Esophagus muscularis mucosa (tissue), 4 donors: ENCODE results near the gene PANX2. TPM values are rescaled to one million over a fixed set of nuclear protein-coding genes. Genes with fewer than 3 reads are reported as not detected.
A peak's percentile ranks its signal among the peaks of the same experiment; 100 is the strongest.

ENCODE experiments used
- DNase-seq: peaks from one replicate; pipeline ENCODE4 v3.0.0-alpha.2; 2017; ENCODE audit errors: extremely low spot score
- H3K27ac ChIP-seq, 4 donors: fragments of 200-600 bp; sonication (generic); replicated peaks in 1 of 4; 1 replicate in 3 of 4; 2 replicates in 1 of 4; pipeline ENCODE4 v1.5.1; 2016 to 2019; ENCODE audit warnings: mild to moderate bottlenecking in 1 of 4
- H3K27me3 ChIP-seq, 4 donors: fragments of 200-600 bp; sonication (generic); one replicate each; pipeline versions ENCODE4 v1.5.1 to v1.6.0; 2016 to 2019
- H3K36me3 ChIP-seq, 4 donors: fragments of 200-600 bp; sonication (generic); one replicate each; pipeline ENCODE4 v1.5.1; 2016 to 2019
- H3K4me1 ChIP-seq, 4 donors: fragments of 200-600 bp; sonication (generic); one replicate each; pipeline ENCODE4 v1.5.1; 2016 to 2019
- H3K4me3 ChIP-seq, 4 donors: fragments of 200-600 bp; sonication (generic); 1 replicate in 2 of 4; 2 replicates in 2 of 4; pipeline ENCODE4 v1.5.1; 2016 to 2019; ENCODE audit warnings: mild to moderate bottlenecking in 4 of 4, moderate library complexity in 1 of 4
- H3K9me3 ChIP-seq, 4 donors: fragments of 200-600 bp; sonication (generic); 1 replicate in 3 of 4; 2 replicates in 1 of 4; pipeline ENCODE4 v1.5.1; 2016 to 2019
- EP300 ChIP-seq: sonication (generic); formaldehyde crosslinking; IDR thresholded peaks from one replicate; pipeline ENCODE4 v1.6.1; 2017; ENCODE audit warnings: antibody characterized with exemption
- POLR2A ChIP-seq: fragments of 450-650 bp; IDR thresholded peaks from one replicate; pipeline ENCODE4 v1.6.1; 2017; ENCODE audit warnings: antibody characterized with exemption, moderate library complexity, mild to moderate bottlenecking, low read depth
- POLR2AphosphoS5 ChIP-seq, 2 donors: sonication (generic); formaldehyde crosslinking; IDR thresholded peaks; one replicate each; pipeline ENCODE4 v1.6.1; 2017; ENCODE audit warnings: antibody characterized with exemption in 2 of 2
- WGBS: methylation state at CpG from one replicate; pipeline ENCODE4 v1.1.5; 2018; 5-methylcytosine and 5-hydroxymethylcytosine counted together
- intact Hi-C: fragments of 100-400 bp; cut with DNase I; formaldehyde crosslinking; loops from one replicate; pipeline ENCODE4 v1.15.1; 2023
- total RNA-seq, 4 donors: library from RNA; depleted of rRNA; stranded (reverse); fragments of >200 nt; gene quantifications; one replicate each; pipeline versions ENCODE4 v1.1.0 to v1.2.1, GENCODE V29; 2016
- TF ChIP-seq, protein P1 (sequence below), 3 experiments: fragments of 200-600 bp in 2 of 3; fragments of 450-650 bp in 1 of 3; sonication (generic) in 2 of 3; IDR thresholded peaks; one replicate each; pipeline ENCODE4 v1.5.1; 2017 to 2019; ENCODE audit warnings: antibody characterized with exemption in 3 of 3, mild to moderate bottlenecking in 2 of 3, moderate library complexity in 1 of 3

PANX2 gene
- total RNA-seq, 4 donors from 2014 or later, result 0.33 to 1.0 (median 0.56) TPM

- peaks cover 11 to 20% (median 18%) of the 10 kb centered on the region in 4 donors for H3K4me1 ChIP-seq
- H3K27ac ChIP-seq, result no peak overlapping the region
- DNase-seq, result no peak
- intact Hi-C loops, result no loop called here
- WGBS, result 77% methylated on average over 9 of the region's 15 CpGs
- TF ChIP-seq POLR2A (no peak), POLR2AphosphoS5 (IDR thresholded peaks at IDR 0.05) (no peak), EP300 (no peak)
- TF ChIP-seq, protein P1, sequence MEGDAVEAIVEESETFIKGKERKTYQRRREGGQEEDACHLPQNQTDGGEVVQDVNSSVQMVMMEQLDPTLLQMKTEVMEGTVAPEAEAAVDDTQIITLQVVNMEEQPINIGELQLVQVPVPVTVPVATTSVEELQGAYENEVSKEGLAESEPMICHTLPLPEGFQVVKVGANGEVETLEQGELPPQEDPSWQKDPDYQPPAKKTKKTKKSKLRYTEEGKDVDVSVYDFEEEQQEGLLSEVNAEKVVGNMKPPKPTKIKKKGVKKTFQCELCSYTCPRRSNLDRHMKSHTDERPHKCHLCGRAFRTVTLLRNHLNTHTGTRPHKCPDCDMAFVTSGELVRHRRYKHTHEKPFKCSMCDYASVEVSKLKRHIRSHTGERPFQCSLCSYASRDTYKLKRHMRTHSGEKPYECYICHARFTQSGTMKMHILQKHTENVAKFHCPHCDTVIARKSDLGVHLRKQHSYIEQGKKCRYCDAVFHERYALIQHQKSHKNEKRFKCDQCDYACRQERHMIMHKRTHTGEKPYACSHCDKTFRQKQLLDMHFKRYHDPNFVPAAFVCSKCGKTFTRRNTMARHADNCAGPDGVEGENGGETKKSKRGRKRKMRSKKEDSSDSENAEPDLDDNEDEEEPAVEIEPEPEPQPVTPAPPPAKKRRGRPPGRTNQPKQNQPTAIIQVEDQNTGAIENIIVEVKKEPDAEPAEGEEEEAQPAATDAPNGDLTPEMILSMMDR (IDR thresholded peaks at IDR 0.05), result no peak
- no peaks in the 10 kb centered on the region for H3K36me3 ChIP-seq
- peak overlapping the region in 2 of 4 donors; percentile 56 to 64 for H3K4me3 ChIP-seq
- no peaks in the 10 kb centered on the region for H3K9me3 ChIP-seq
- H3K27me3 ChIP-seq, result peaks cover 3 to 72% (median 9%) of the 10 kb centered on the region in 4 donors
Measured at GRCh38 chr22:50171319-50171964, 911 bp downstream of the PANX2 start.

- TF ChIP-seq POLR2AphosphoS5 (IDR thresholded peaks at IDR 0.05), result no peak
- no peak for TF ChIP-seq EP300
Measured at GRCh38 chr22:50171965-50172421, 1.5 kb downstream of the PANX2 start.

DNA sequence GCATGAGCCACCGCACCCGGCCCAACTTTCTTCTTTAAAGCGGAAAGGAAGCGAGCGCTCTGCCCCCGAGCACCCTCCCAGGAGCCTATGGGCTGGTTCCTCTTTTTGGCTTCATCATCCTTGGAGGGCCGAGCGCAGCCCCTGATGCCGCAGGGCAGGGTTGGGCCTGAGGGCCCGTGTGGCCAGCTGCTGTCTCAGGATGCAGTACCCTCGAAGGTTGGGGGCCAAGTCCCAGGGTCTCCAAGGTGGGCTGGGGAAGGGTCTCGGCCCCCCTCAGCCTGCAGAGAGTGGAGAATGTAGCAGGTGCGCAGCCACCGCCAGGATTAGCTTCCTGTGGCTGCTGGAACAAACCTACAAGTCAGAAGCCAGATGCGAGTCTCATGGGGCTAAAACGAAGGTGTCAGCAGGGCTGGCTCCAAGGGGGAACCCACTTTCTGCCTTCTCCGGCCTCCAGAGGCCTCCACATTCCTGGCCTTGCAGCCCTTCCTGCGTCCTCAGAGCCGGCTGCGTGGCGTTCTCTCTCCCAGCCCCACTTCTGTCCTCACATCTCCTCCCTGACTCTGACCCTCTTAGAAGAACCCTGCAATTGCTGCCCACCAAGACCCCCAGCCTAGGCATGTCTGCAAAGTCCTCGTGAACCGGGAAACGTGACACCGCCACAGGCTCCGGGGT is 2.9 kb downstream of the PANX2 start:
- 82% methylated on average over 26 of the region's 26 CpGs for WGBS
- H3K36me3 ChIP-seq, result no peaks in the 10 kb centered on the region
- peaks cover 11 to 28% (median 18%) of the 10 kb centered on the region in 4 donors for H3K4me1 ChIP-seq
- peaks cover 3 to 92% (median 20%) of the 10 kb centered on the region in 4 donors for H3K27me3 ChIP-seq
- no peak for DNase-seq
- intact Hi-C loops, result no loop called here
- no peaks in the 10 kb centered on the region for H3K9me3 ChIP-seq
- H3K27ac ChIP-seq, result no peak overlapping the region
- no peak for TF ChIP-seq POLR2A
- TF ChIP-seq POLR2AphosphoS5 (IDR thresholded peaks at IDR 0.05), result no peak
- TF ChIP-seq, protein P1 (IDR thresholded peaks at IDR 0.05), result no peak
- no peak overlapping the region for H3K4me3 ChIP-seq

More at GRCh38 chr22:50171965-50172421, 1.5 kb downstream of the PANX2 start:
- no peak for DNase-seq
- 76% methylated on average over 11 of the region's 13 CpGs for WGBS
- H3K27ac ChIP-seq, result no peak overlapping the region
- no peak overlapping the region for H3K4me3 ChIP-seq
- H3K27me3 ChIP-seq, result peaks cover 3 to 78% (median 9%) of the 10 kb centered on the region in 4 donors
- no peaks in the 10 kb centered on the region for H3K9me3 ChIP-seq
- no peaks in the 10 kb centered on the region for H3K36me3 ChIP-seq
- intact Hi-C loops, result no loop called here
- peaks cover 11 to 20% (median 18%) of the 10 kb centered on the region in 4 donors for H3K4me1 ChIP-seq

DNA sequence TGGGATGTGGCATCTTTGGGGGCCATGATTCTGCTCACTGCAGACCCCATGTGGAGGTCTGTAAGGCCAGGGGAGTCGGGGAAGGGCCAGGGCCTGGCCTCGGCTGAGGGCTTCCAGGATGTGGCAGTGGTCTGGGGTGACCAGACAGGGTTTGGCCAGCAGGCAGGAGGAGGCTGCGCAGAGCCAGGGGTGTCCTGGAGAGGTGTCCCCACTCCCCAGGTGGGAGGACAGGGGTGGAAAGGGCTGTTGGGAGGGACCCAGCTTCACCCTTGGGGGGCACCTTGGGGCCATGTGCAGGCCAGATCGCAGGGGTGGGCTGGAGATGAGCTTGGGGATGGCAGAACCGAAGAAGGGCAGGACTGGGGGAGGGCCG is 3.4 kb downstream of the PANX2 start:
- WGBS, result 95% methylated on average over 4 of the region's 6 CpGs
- Histone ChIP-seq H3K27ac (no peak overlapping the region), H3K4me3 (no peak overlapping the region), H3K36me3 (no peaks in the 10 kb centered on the region), H3K4me1 (peaks cover 11 to 33% (median 18%) of the 10 kb centered on the region in 4 donors), H3K27me3 (peaks cover 3 to 92% (median 26%) of the 10 kb centered on the region in 4 donors), H3K9me3 (no peaks in the 10 kb centered on the region)
- intact Hi-C loops, result no loop called here
- TF ChIP-seq POLR2AphosphoS5 (IDR thresholded peaks at IDR 0.05), result no peak
- TF ChIP-seq EP300, result no peak
- no peak for TF ChIP-seq POLR2A
- TF ChIP-seq, protein P1 (IDR thresholded peaks at IDR 0.05), result no peak
- no peak for DNase-seq

DNA sequence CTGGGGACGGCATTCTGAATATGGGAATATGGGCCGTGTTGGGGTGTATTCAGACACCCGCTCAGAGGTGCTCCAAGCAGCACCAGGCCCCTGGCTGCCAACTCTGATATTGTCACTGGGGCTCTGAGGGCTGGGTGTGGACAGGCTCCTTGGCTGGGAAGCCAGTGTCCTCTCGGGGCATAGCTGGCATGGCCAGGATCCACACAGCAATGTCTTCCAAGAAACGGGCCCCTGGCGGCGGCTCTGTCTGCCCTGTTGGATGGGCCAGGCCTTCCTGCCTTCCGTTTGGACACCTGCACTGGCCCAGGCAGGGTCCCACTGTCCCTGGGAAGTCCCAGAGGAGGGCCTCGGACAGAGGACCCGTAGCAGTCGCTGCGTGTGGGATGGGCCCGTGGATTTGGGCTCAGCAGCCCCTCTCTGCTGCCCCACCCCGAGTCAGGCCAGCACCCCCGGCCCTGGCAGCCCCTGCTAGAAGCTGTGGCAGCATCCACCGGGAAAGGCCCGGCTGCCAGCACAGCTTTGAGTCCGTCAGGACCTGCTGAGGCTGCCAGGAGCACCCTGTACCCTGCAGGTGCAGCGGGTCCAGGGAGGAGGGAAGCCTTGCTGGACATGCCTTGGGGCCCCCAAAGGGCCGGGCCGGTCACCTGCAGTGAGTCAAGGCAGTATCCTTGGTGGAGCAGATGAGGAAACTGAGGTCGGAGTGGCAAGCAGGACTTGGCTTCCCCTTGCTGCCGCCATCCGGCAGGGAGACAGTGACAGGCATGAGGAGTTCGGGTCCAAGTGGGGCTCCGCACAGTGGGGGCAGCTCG is 4.1 kb downstream of the PANX2 start:
- H3K4me3 ChIP-seq, result no peak overlapping the region
- H3K36me3 ChIP-seq, result no peaks in the 10 kb centered on the region
- DNase-seq, result no peak
- no peaks in the 10 kb centered on the region for H3K9me3 ChIP-seq
- no peak overlapping the region for H3K27ac ChIP-seq
- TF ChIP-seq POLR2AphosphoS5 (IDR thresholded peaks at IDR 0.05), result no peak
- no peak for TF ChIP-seq POLR2A
- TF ChIP-seq, protein P1 (IDR thresholded peaks at IDR 0.05), result no peak
- WGBS, result 90% methylated on average over 10 of the region's 27 CpGs
- H3K4me1 ChIP-seq, result peaks cover 6 to 29% (median 13%) of the 10 kb centered on the region in 4 donors
- peaks cover 3 to 92% (median 24%) of the 10 kb centered on the region in 4 donors for H3K27me3 ChIP-seq
- intact Hi-C loops, result no loop called here
